ENCODE measurements around the gene NKAPL. TPM values are rescaled to one million over a fixed set of nuclear protein-coding genes. Genes with fewer than 3 reads are reported as not detected.
"Not testable (repeated sequence)": the region's sequence is repeated elsewhere in the genome, so short reads cannot be mapped to it uniquely, and the experiment has no call there.

NKAPL gene
- total RNA-seq, 1 experiment from 2014 or later, result not detected

DNA sequence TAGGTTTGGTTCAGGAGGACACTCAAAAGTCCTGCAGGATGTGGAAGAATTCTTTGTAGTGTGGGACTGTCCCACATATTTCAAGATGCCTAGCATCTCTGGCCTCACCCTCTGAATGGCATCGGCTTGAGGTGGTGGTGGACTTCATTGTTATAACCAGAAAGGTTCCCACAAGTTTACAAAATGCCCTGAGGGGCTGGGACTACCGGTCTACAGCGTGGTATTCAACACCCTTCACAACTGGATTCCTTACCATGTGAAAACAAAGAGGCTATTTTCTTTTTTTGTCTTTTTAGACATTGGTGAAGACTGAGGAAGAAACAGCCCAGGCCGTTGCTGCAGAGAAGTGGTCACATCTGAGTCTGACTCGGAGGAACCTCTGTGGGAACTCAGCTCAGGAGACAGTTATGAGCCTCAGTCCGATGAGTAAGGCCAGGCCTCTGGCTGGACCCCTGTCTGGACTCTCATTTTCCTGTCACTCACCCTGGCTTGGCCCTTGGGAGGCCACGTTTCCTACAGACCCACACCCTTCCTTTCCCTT lies 37.5 kb downstream of the NKAPL start:
- DNase-seq (ENCODE audit: low read depth), result no peak

DNA sequence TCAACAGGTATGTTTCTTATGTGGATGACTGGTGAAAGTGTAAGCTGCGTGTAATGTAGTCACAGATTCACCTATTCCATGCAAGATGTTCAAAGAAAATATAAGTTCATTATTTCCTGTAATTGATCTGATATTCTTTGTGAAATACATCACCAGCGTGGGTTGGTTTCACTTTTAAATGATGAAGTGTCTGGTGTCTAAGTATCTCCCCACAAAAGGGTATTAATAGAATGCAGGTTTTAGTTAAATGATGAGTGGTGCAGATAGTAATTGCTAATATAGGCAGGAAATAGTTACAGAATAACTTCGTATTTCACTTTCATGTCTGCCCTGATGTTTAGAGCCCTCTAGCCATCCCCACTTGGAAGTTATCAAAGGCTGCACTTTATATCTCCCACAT lies 44.5 kb downstream of the NKAPL start:
- no peak for DNase-seq (ENCODE audit: low read depth)

DNA sequence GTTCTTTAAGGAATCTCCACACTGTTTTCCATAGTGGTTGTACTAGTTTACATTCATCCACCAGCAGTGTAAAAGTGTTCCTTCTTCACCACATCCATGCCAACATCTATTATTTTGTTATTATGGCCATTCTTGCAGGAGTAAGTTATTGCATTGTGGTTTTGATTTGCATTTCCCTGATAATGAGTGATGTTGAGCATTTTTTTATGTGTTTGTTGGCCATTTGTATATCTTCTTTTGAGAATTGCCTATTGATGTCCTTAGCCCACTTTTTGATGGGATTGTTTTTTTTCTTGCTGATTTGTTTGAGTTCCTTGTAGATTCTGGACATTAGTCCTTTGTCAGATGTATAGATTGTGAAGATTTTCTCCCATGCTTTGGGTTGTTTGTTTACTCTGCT lies 47.3 kb downstream of the NKAPL start:
- DNase-seq (ENCODE audit: low read depth), result not testable (repeated sequence)

Other genes with a start within 250 kb of the NKAPL start
- 0.39 and 0.43 TPM in 2 replicates for gene ZNF165, start 178.7 kb upstream of the NKAPL start, total RNA-seq (2014; rRNA removed; shearing (Covaris generic))
- gene ZSCAN16, start 134.7 kb upstream of the NKAPL start, total RNA-seq (2014; rRNA removed; shearing (Covaris generic)), result 1.6 and 3.2 TPM in 2 replicates
- 6.9 and 9.6 TPM in 2 replicates for gene ZKSCAN8, start 117.4 kb upstream of the NKAPL start, total RNA-seq (2014; rRNA removed; shearing (Covaris generic))
- gene ZSCAN9, start 34.0 kb upstream of the NKAPL start, total RNA-seq (2014; rRNA removed; shearing (Covaris generic)), result 6.5 and 10.7 TPM in 2 replicates
- 3.2 and 4.8 TPM in 2 replicates for gene ZKSCAN4, start 7.0 kb upstream of the NKAPL start, total RNA-seq (2014; rRNA removed; shearing (Covaris generic))
- gene ZSCAN26, start 7.8 kb downstream of the NKAPL start, total RNA-seq (2014; rRNA removed; shearing (Covaris generic)), result 11.1 and 14.5 TPM in 2 replicates
- gene PGBD1, start 22.3 kb downstream of the NKAPL start, total RNA-seq (2014; rRNA removed; shearing (Covaris generic)), result 6.1 and 6.2 TPM in 2 replicates
- gene ZSCAN31, start 76.9 kb downstream of the NKAPL start, total RNA-seq (2014; rRNA removed; shearing (Covaris generic)), result 4.3 and 7.3 TPM in 2 replicates
- 2.9 and 3.4 TPM in 2 replicates for gene ZKSCAN3, start 90.7 kb downstream of the NKAPL start, total RNA-seq (2014; rRNA removed; shearing (Covaris generic))
- gene ZSCAN12, start 140.4 kb downstream of the NKAPL start, total RNA-seq (2014; rRNA removed; shearing (Covaris generic)), result 3.1 and 3.8 TPM in 2 replicates
- gene ZSCAN23, start 184.2 kb downstream of the NKAPL start, total RNA-seq (2014; rRNA removed; shearing (Covaris generic)), result 0.43 and 0.84 TPM in 2 replicates